Liver (tissue), 9 donors: ENCODE results near the gene SELENOM. TPM values are rescaled to one million over a fixed set of nuclear protein-coding genes. Genes with fewer than 3 reads are reported as not detected.

Experiments
- DNase-seq: peaks from one replicate; pipeline ENCODE4 v3.0.0-alpha.2; 2017; ENCODE audit warnings: low spot score
- H3K27ac ChIP-seq, 2 donors: one replicate each; pipeline ENCODE4 v1.7.0; 2013; ENCODE audit warnings: inconsistent platforms in 2 of 2, low read length in 2 of 2, control low read depth in 1 of 2, low read depth in 1 of 2, mild to moderate bottlenecking in 1 of 2
- H3K27me3 ChIP-seq, 4 donors: one replicate each; pipeline versions ENCODE4 v1.6.1 to v1.7.0; 2013; ENCODE audit warnings: low read length in 3 of 4, inconsistent platforms in 1 of 4, mild to moderate bottlenecking in 1 of 4, moderate library complexity in 1 of 4; ENCODE audit not compliant: control insufficient read depth in 4 of 4, insufficient read depth in 4 of 4
- H3K36me3 ChIP-seq, 4 donors: one replicate each; pipeline versions ENCODE4 v1.6.1 to v1.7.0; 2013; ENCODE audit warnings: low read length in 3 of 4, mild to moderate bottlenecking in 3 of 4, low read depth in 1 of 4, moderate library complexity in 1 of 4; ENCODE audit not compliant: control insufficient read depth in 4 of 4, insufficient read depth in 3 of 4
- H3K4me1 ChIP-seq, 4 donors: one replicate each; pipeline versions ENCODE4 v1.6.1 to v1.7.0; 2013; ENCODE audit warnings: low read length in 3 of 4, mild to moderate bottlenecking in 3 of 4, moderate library complexity in 1 of 4; ENCODE audit not compliant: control insufficient read depth in 4 of 4, insufficient read depth in 4 of 4
- H3K4me3 ChIP-seq, 3 donors: one replicate each; pipeline versions ENCODE4 v1.6.1 to v1.7.0; 2013; ENCODE audit warnings: low read length in 3 of 3, control low read depth in 1 of 3, low read depth in 1 of 3, mild to moderate bottlenecking in 1 of 3
- H3K9ac ChIP-seq, 2 donors: one replicate each; pipeline ENCODE4 v1.7.0; 2013; ENCODE audit warnings: low read length in 2 of 2, mild to moderate bottlenecking in 2 of 2, moderate library complexity in 2 of 2, control low read depth in 1 of 2, low read depth in 1 of 2
- H3K9me3 ChIP-seq, 4 donors: one replicate each; pipeline versions ENCODE4 v1.6.1 to v1.7.0; 2013; ENCODE audit warnings: low read length in 3 of 4; ENCODE audit not compliant: control insufficient read depth in 4 of 4
- ATF3 ChIP-seq: IDR thresholded peaks from 2 replicates; pipeline ENCODE4 v1.6.1; 2016; ENCODE audit warnings: antibody characterized with exemption
- CTCF ChIP-seq: fragments of 150-350 bp; IDR thresholded peaks from 2 replicates; pipeline ENCODE4 v1.5.1; 2017; ENCODE audit warnings: improper control_type of control experiment, low read depth, low read length; ENCODE audit not compliant: missing input control
- FOXA1 ChIP-seq: IDR thresholded peaks from 2 replicates; pipeline ENCODE4 v1.6.1; 2016; ENCODE audit warnings: antibody characterized with exemption
- FOXA2 ChIP-seq: IDR thresholded peaks from 2 replicates; pipeline ENCODE4 v1.6.1; 2016; ENCODE audit warnings: antibody characterized with exemption
- GABPA ChIP-seq, 2 donors: IDR thresholded peaks in 1 of 2; conservative IDR thresholded peaks in 1 of 2; 2 replicates each; pipeline ENCODE4 v1.6.1; 2016; ENCODE audit warnings: antibody characterized with exemption in 2 of 2, mild to moderate bottlenecking in 1 of 2, moderate library complexity in 1 of 2
- HNF4A ChIP-seq, 2 donors: conservative IDR thresholded peaks; 2 replicates each; pipeline ENCODE4 v1.6.1; 2016; ENCODE audit warnings: antibody characterized with exemption in 2 of 2, mild to moderate bottlenecking in 2 of 2
- HNF4G ChIP-seq: IDR thresholded peaks from 2 replicates; pipeline ENCODE4 v1.6.1; 2016; ENCODE audit warnings: antibody characterized with exemption
- JUND ChIP-seq, 2 donors: IDR thresholded peaks; 2 replicates each; pipeline ENCODE4 v1.6.1; 2016; ENCODE audit warnings: antibody characterized with exemption in 2 of 2
- MAX ChIP-seq: IDR thresholded peaks from 2 replicates; pipeline ENCODE4 v1.6.1; 2016; ENCODE audit warnings: antibody characterized with exemption
- NR2F2 ChIP-seq: IDR thresholded peaks from 2 replicates; pipeline ENCODE4 v1.6.1; 2016; ENCODE audit warnings: antibody characterized with exemption
- RAD21 ChIP-seq, 2 donors: IDR thresholded peaks; 2 replicates each; pipeline ENCODE4 v1.6.1; 2016; ENCODE audit warnings: antibody characterized with exemption in 2 of 2, mild to moderate bottlenecking in 2 of 2
- REST ChIP-seq: IDR thresholded peaks from 2 replicates; pipeline ENCODE4 v1.6.1; 2016; ENCODE audit warnings: antibody characterized with exemption, mild to moderate bottlenecking
- SP1 ChIP-seq: IDR thresholded peaks from 2 replicates; pipeline ENCODE4 v1.6.1; 2018; ENCODE audit warnings: antibody characterized with exemption, mild to moderate bottlenecking
- TAF1 ChIP-seq: conservative IDR thresholded peaks from 2 replicates; pipeline ENCODE4 v1.6.1; 2016; ENCODE audit warnings: antibody characterized with exemption, mild to moderate bottlenecking
- YY1 ChIP-seq: IDR thresholded peaks from 2 replicates; pipeline ENCODE4 v1.6.1; 2016; ENCODE audit warnings: antibody characterized with exemption, mild to moderate bottlenecking
- ZBTB33 ChIP-seq: IDR thresholded peaks from 2 replicates; pipeline ENCODE4 v1.6.1; 2016; ENCODE audit warnings: antibody characterized with exemption
- WGBS: extraction: QIAGEN DNeasy Blood & Tissue Kit; methylation state at CpG from one replicate; pipeline ENCODE4 v1.1.7; 2013; 5-methylcytosine and 5-hydroxymethylcytosine counted together
- polyA plus RNA-seq, 2 donors: library from polyadenylated mRNA; stranded (reverse) in 1 of 2; unstranded in 1 of 2; fragments of 200-250 nt in 1 of 2; fragments of >200 nt in 1 of 2; fragmentation: Nextera tagmentation in 1 of 2; extraction: Ambion mirVana in 1 of 2; gene quantifications; one replicate each; pipeline versions ENCODE4 v1.2.1 to v1.2.3, GENCODE V29; 2013 to 2015
- total RNA-seq, 2 donors: library from RNA; depleted of rRNA; stranded (reverse); fragments of >200 nt; gene quantifications; one replicate each; pipeline ENCODE4 v1.2.3, GENCODE V29; 2014
- donor health status: healthy.
- donor health status: healthy.
- donor health status: healthy.
- donor health status: healthy.
- donor health status: healthy.

SELENOM gene
- total and polyA plus RNA-seq, 4 donors, result 3.0 to 17.3 (median 12.2) TPM

GRCh38 chr22:31095637-31096249 is 11.6 kb downstream of the SELENOM start:
- Histone ChIP-seq H3K36me3 (peaks cover 0 to 8% (median 3%) of the 10 kb centered on the region in 4 donors), H3K4me3 (no peak overlapping the region), H3K27me3 (no peaks in the 10 kb centered on the region), H3K4me1 (peaks cover 0 to 2% (median 0%) of the 10 kb centered on the region in 4 donors), H3K9me3 (no peaks in the 10 kb centered on the region), H3K9ac (no peak overlapping the region), H3K27ac (no peak overlapping the region)
- WGBS, result 91% methylated on average over 3 of the region's 3 CpGs
- no peak for TF ChIP-seq GABPA (IDR thresholded peaks at IDR 0.05 in 1 of 2, conservative IDR thresholded peaks at IDR 0.05 in 1 of 2)
- no peak for TF ChIP-seq JUND (IDR thresholded peaks at IDR 0.05)
- no peak for TF ChIP-seq CTCF
- no peak for TF ChIP-seq MAX
- no peak for TF ChIP-seq FOXA1
- TF ChIP-seq NR2F2, result no peak
- no peak for TF ChIP-seq REST
- TF ChIP-seq ZBTB33, result no peak
- no peak for TF ChIP-seq TAF1
- no peak for TF ChIP-seq ATF3
- TF ChIP-seq HNF4A (conservative IDR thresholded peaks at IDR 0.05), result no peak
- no peak for TF ChIP-seq YY1
- TF ChIP-seq SP1, result no peak
- no peak for TF ChIP-seq RAD21 (IDR thresholded peaks at IDR 0.05)
- no peak for TF ChIP-seq FOXA2
- no peak for TF ChIP-seq HNF4G
- no peak for DNase-seq
